Loucy (cell line): Measurements from ENCODE around the gene AGBL5.

Experiments used
- CTCF ChIP-seq: fragments of 200-600 bp; sonication (generic); conservative IDR thresholded peaks from 2 replicates; pipeline ENCODE4 v1.5.1; 2014; ENCODE audit warnings: mild to moderate bottlenecking, antibody characterized with exemption, low read length
- EZH2phosphoT487 ChIP-seq: fragments of 200-600 bp; IDR thresholded peaks from 2 replicates; pipeline ENCODE4 v1.6.1; 2018; ENCODE audit warnings: antibody characterized with exemption, mild to moderate bottlenecking, moderate library complexity, borderline replicate concordance

- TF ChIP-seq CTCF (no peak), EZH2phosphoT487 (no peak)
Observed at GRCh38 chr2:27108221-27108620, 56.8 kb downstream of the AGBL5 start.
